Astrocyte (in vitro differentiated cells and primary cell): ENCODE results near the gene SLC19A1.

ENCODE experiments used
- EZH2 ChIP-seq: IDR thresholded peaks from 2 replicates; pipeline ENCODE4 v1.6.1; 2012; ENCODE audit warnings: mild to moderate bottlenecking, low read length, inconsistent platforms; ENCODE audit not compliant: insufficient read depth
- TF ChIP-seq, protein P1 (sequence below): IDR thresholded peaks from 2 replicates; pipeline ENCODE4 v1.5.1; 2011; ENCODE audit warnings: low read depth, mild to moderate bottlenecking, inconsistent platforms, low read length, moderate library complexity; ENCODE audit not compliant: insufficient read depth

DNA sequence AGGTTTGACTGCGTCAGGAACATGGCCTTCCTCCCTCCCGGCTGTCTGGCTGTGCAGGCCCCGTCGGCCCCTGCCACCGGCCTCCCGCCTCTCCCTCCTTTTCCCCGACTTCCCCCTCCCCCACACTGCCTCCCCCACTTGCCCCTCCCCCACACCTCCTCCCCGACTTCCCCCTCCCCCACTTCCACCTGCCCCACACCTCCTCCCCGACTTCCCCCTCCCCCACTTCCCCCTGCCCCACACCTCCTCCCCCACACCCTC lies 52.6 kb downstream of the SLC19A1 start:
- TF ChIP-seq, protein P1, sequence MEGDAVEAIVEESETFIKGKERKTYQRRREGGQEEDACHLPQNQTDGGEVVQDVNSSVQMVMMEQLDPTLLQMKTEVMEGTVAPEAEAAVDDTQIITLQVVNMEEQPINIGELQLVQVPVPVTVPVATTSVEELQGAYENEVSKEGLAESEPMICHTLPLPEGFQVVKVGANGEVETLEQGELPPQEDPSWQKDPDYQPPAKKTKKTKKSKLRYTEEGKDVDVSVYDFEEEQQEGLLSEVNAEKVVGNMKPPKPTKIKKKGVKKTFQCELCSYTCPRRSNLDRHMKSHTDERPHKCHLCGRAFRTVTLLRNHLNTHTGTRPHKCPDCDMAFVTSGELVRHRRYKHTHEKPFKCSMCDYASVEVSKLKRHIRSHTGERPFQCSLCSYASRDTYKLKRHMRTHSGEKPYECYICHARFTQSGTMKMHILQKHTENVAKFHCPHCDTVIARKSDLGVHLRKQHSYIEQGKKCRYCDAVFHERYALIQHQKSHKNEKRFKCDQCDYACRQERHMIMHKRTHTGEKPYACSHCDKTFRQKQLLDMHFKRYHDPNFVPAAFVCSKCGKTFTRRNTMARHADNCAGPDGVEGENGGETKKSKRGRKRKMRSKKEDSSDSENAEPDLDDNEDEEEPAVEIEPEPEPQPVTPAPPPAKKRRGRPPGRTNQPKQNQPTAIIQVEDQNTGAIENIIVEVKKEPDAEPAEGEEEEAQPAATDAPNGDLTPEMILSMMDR, result no peak
- TF ChIP-seq EZH2, result no peak
